Activated CD4-positive, alpha-beta T cell treated with anti-CD3 and anti-CD28 coated beads for 4 hours (primary cell): Measurements from ENCODE around the gene GCAT.

Source experiments
- DNase-seq, 2 donors: peaks; one replicate each; pipeline ENCODE4 v3.0.0-alpha.2; 2020

The GCAT gene

DNA sequence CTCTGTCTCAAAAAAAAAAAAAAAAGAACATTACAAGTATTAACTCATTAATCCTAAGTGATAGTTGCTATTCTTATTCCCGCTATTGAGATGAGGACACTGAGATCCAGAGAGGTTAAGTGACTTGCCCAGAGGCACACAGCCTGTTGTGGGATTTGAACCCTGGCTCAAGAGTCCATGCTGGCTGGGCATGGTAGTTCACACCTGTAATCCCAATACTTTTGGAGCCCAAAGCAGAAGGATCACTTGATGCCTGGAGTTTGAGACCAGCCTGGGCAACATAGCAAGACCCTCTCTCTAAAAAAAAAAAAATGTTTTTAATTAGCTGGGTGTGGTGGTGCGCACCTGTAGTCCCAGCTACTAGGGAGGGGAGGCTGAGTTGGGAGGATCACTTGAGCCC is 4.1 kb downstream of the GCAT start:
- DNase-seq = no peak

DNA sequence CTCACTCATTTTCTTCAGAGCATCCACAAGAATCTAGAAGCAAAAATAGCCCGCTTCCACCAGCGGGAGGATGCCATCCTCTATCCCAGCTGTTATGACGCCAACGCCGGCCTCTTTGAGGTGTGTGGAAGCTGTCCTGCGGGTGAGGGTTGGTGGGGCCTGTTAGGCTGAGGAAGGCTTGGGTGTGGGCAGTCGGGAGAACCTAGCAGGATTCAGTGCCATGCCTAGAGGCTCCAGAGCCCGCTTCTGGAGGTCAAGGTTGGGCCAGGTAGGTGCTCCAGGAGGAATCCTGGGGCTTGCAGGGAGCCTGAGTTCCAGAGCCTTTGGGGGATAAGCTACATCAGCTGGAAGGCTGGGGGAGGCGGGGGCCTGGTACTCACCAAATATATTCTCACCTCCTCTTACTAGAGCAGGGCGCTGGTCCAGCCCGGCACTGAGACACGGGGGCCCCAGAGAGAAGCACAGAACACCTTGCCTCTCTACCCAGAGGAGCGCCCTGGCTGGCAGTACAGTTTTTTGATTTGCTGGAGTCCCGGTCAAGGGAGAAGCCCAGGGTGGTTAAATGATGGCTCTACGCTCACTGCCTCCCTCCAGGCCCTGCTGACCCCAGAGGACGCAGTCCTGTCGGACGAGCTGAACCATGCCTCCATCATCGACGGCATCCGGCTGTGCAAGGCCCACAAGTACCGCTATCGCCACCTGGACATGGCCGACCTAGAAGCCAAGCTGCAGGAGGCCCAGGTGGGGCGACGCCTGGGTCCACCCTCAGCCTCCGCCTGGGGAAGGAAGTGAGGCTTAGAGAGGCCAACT is 5.3 kb downstream of the GCAT start:
- DNase-seq = no peak

DNA sequence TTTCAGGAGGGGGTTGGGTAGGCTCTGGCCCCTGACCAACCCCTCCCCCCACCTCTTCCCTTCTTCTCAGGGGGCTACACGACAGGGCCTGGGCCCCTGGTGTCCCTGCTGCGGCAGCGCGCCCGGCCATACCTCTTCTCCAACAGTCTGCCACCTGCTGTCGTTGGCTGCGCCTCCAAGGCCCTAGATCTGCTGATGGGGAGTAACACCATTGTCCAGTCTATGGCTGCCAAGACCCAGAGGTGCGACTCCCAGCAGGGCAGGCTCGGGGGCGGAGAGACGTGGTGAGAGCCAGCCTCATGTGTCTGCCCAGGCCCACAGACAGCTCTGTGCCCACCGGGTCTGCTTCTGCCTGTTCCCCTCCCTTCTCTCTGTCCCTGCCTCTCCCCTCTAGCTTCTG is 7.9 kb downstream of the GCAT start:
- no peak for DNase-seq

DNA sequence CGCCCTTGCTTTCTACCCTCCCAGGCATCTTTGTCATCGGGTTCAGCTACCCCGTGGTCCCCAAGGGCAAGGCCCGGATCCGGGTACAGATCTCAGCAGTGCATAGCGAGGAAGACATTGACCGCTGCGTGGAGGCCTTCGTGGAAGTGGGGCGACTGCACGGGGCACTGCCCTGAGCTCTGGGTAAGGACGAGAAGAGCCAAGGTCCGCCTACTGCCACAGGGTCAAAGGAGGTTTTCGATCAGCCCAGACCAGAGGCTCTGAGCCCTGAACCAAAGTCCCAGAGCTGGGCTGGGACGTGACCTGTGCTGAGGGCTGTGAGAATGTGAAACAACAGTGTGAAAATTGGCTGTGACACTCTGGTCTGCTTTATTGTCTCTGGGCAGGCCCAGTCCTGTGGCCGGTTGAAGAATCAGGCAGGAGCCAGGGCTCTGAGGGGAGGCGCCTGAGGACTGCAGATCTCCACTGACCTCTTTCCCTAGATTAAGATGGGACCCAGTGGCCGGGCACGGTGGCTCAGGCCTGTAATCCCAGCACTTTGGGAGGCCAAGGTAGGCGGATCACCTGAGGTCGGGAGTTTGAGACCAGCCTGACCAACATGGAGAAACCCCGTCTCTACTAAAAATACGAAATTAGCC is 8.9 kb downstream of the GCAT start:
- no peak for DNase-seq

DNA sequence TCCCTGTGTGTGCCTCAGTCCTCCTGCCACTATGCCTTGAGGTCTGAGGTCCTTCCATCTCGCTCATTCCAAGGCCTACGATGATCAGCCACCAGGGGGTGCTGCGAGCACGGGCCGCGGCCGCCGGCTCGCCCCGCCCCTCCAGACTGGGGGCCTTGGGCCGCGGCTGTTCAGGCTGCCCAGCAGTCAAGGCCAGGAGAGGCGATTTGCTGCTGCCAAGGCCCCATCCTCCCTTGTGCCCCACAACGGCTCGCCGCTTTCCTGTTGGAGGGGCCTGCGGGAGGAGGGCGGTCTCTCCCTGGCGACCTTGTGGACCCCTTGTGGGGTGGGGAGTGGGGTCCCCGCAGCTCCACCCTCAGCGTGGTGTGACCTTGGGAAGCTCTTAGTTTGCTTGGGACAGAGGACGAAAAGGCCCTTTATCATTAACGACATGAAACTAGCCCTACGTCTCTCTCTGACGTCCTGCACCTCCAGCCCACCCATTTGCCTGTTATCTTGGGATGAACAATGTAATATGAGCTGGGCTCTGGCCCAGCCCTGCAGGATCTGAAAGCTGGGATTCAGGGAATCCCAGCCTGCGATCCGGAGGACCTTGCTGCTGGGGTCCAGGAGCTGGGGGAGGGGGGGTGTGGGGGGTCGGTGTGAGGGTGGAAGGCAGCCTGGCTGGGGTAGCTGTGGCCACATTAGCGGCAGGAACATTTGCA is 10.1 kb downstream of the GCAT start:
- DNase-seq = peak; percentile 72 to 86

DNA sequence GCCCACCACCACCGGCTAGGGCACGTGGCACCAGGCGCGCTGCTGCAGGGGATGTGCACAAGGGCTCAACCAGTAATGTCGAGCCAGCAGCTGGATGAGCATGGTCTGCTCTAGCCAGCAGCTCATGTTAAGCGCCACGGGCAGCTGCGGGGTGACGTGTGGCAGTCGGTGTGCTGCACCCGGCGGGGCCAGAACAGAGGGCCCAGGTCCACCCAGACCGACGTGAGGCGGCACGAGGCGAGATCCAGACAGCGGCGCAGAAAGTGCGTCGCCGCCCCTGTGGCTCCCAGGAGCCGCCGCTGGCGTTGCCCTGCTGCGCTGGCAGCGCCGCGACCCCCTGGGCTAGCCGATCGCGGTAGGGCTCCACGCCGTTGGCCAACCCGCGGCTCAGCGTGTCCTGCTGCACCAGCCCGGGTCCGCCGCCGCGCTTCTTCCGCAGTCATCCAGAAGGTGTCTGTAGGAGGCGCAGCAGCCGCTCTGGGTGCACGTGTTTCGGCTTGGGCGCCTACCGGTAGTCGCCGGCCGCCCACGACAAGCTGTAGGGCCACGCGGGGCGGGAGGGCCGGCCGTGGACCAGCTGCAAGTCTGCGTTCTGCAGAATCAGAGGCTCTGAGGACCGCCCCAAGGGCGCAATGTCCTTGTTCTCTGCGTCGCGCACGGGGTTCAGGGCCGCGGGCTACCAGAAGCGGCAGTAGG is 10.8 kb downstream of the GCAT start:
- peak; percentile 58 to 67 for DNase-seq

DNA sequence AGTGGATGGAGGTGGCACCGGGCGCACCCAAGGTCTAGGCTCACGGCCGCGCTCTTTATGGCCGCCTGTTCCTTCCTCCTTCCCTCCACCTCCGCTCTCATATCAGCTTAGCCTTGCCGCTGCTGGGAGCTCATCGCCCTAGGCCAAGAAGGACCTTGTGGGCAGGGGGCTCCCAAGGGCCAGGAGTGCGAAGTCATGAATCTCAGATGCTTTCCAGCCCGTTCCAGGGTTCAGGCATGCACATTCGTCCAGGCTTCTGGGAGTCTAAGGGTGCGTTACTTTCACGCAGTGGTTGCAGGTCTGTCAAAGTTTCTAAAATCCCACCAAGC is 11.3 kb downstream of the GCAT start:
- DNase-seq = no peak

DNA sequence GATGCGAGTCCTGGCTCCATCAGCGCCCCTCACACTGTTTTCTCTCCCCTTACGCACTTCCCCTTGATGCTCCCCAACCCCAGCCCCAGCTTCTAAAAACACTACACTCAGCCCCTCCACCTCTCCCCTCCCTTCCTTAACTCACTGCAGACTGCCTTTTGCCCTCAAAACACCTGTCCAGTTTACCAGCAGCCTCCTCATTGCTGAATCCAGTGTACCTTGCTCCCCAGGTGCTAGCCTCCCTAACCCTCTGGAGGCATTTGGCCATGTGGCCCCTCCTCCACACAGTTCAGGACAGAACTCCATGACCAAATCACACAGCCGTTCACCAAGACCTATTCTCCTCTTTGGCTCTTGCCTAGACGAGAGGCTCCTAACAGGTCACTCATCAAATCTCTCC is 12.6 kb downstream of the GCAT start:
- no peak for DNase-seq

DNA sequence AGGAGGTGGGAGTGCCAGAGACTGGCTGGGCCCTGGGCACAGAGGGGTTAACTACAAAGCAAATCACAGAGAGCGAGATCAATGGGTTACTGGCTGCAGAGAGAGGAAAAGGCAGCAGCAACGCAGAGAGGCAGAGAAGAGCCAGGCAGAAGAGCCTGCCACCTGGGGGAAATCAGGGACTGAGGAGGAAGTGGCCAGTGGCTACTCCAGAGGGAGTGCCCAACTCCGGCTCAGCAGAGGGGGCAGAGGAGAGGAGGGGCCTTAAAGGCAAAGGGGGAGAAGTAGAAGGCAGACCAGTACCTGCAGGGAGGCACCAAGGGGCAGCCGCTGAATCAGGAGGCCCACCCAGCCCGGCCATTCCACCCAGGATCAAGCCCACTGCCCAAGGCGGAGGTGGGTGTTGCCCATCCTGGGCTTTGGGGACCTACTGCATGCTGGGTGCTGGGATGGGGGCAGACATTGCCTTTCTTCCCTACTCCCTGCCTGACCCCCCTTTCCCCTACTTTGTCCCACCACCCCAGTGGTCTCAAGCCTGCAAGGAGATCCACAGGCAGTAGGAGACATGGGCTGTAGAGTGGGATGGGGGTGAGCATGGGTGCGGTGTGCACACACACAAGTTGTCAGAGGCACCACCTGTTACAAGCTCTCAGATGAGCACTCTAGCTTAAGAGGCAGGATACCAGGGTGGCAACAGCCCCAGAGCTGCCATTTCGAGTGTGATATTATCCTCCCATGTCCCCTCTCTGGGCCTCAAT is 14.5 kb downstream of the GCAT start:
- no peak for DNase-seq

DNA sequence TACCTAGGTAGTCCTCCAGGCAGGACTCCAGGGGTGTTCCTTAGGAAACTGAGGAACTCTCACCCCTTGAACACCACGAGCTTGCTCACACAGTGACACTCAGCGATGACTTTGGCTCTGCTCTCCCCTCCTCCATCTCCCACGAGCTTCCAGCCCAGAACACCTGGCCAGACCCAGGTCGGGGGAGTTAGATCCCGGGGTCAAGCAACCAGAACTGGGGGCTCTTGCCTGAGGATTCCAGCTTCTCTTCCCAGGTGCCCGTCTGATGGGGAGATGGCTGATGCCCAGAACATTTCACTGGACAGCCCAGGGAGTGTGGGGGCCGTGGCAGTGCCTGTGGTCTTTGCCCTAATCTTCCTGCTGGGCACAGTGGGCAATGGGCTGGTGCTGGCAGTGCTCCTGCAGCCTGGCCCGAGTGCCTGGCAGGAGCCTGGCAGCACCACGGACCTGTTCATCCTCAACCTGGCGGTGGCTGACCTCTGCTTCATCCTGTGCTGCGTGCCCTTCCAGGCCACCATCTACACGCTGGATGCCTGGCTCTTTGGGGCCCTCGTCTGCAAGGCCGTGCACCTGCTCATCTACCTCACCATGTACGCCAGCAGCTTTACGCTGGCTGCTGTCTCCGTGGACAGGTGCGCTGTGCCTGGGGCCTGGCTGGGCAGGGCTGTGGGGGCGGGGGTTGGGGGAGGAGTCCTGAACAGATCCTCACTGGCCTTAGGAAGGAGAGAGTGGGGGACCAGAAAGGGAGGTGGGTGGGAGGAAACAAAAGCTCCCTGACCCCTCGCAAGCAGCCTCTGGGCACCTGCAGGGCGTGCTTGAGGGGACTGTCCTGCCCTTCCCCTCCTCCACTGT is 15.6 kb downstream of the GCAT start, which contains the start of gene GALR3:
Gene GALR3, plus strand, starts transcription at position 249 of the 852 bp plus-strand sequence. Its CDS starts 25 bp downstream, at position 274.
- no peak for DNase-seq

DNA sequence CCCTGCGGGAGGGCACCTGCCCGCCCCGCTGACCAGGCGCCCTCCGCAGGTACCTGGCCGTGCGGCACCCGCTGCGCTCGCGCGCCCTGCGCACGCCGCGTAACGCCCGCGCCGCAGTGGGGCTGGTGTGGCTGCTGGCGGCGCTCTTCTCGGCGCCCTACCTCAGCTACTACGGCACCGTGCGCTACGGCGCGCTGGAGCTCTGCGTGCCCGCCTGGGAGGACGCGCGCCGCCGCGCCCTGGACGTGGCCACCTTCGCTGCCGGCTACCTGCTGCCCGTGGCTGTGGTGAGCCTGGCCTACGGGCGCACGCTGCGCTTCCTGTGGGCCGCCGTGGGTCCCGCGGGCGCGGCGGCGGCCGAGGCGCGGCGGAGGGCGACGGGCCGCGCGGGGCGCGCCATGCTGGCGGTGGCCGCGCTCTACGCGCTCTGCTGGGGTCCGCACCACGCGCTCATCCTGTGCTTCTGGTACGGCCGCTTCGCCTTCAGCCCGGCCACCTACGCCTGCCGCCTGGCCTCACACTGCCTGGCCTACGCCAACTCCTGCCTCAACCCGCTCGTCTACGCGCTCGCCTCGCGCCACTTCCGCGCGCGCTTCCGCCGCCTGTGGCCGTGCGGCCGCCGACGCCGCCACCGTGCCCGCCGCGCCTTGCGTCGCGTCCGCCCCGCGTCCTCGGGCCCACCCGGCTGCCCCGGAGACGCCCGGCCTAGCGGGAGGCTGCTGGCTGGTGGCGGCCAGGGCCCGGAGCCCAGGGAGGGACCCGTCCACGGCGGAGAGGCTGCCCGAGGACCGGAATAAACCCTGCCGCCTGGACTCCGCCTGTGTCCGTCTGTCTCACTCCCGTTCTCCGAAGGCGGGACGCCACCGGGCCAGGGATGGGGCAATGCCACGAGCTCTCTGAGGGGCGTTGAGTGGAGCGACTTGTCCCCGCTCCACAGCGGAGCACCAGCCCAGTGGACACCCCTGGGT is 17.2 kb downstream of the GCAT start:
- DNase-seq = no peak

DNA sequence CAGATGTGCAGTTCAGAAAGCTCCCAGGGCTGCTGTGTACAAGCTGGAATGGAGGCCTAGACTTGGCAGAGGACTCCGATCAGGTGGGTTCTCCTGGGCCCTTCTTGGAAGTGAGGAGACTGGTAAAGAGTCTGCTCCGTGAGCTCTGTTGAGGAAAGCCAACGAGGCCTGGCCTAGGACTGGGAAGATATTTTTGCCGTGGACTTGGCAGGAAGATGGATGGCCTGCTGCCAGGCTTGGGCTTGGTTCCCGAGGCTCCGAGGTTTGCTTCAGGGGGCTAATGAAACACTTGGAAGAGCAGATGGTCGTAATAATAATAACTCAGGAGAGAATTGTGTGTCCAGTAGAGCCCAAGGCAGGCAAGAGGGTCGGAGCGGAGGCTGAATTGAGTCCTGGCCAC is 19.3 kb downstream of the GCAT start:
- no peak for DNase-seq

DNA sequence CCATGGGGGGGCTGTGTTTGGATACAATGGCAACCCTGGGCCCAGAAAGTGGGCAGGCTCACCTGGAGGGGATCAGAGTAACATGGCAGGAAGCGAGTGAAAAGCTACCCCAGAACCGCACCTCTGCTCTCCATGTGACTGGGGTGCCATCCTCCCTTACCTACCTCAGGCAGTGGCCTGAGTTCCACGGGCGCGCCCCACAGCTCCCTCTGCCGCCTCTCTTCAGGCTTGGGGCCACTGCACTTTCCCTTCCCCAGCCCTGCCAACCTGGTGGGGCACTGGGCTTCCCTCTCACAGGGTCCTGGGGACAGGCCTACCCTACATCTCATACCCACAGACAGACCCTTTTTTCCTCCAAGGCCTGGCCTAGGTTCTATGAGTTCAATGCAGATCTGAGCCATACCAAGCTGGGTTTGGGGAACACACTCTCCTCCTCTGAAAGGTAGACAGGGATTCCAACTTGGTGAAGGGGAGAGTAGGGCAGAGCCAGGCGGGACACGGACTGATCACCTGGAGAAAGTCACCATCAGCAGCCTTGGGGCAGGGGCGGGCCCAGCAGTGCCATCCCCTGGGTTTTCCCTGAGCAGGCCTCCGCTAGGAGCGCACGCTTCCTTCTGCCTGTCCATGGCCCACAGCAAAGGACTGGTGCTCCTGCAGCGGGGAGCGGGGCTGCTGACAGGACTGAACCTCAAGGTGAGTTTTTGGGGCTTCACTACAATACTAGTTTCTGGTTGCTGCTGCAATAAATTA is 22.5 kb downstream of the GCAT start:
- DNase-seq = no peak

DNA sequence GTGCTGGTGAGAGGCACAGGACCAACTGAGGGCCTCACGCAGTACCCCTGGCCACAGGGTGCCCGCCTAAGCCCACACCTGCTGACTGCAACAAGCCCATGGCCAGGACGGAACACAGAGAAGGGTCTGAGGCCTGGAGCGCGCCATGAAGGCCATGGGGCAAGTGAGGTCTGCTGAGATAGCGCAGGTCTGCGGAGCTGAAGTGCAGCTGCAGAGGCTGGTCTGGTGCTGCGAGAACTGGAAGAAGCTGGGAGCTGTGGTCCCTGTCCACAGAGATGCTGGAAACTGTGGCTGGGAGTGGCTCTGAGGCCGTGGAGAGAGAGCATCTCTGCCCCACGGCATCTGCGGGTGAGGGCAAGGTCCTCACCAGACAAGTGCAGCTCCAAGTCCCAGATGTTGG is 23.7 kb downstream of the GCAT start:
- no peak for DNase-seq

DNA sequence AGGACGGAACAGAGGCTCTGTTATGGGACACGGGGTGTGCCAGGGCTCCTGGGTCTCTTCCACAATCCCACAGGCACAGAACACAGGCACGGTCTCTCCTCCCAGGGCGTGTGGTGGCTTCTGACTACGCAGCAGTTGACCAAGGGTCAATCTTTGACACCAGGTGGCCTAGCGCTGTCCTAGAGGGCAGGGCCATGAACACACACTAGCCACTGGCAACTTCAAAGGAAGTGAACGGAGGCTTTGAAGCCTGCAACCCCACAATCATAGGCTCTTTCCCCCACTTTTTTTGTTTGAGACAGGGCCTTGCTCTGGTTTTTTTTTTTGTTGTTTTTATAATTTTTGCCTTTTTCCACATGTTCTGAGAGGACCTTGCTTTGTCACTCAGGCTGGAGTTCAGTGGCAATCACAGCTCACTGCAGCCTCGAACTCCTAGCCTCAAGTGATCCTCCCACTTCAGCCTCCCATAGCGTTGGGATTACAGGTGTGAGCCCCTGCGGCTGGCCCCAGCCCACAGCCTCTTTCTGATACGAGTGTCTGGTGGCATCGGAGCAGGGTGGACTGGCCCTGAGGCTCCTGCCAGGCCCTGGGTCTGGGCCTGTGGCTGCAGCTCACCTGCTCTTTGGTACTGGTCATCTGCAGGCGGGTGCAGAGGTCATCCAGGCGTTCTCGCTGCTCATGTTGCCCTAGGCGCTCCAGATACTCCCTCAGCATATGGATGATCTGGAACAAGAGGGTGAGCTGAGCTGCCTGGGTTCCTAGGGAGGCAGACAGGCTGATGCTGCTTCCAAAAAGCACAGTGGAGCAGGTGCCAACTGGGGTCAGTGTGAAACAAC is 24.5 kb downstream of the GCAT start:
- DNase-seq = no peak

DNA sequence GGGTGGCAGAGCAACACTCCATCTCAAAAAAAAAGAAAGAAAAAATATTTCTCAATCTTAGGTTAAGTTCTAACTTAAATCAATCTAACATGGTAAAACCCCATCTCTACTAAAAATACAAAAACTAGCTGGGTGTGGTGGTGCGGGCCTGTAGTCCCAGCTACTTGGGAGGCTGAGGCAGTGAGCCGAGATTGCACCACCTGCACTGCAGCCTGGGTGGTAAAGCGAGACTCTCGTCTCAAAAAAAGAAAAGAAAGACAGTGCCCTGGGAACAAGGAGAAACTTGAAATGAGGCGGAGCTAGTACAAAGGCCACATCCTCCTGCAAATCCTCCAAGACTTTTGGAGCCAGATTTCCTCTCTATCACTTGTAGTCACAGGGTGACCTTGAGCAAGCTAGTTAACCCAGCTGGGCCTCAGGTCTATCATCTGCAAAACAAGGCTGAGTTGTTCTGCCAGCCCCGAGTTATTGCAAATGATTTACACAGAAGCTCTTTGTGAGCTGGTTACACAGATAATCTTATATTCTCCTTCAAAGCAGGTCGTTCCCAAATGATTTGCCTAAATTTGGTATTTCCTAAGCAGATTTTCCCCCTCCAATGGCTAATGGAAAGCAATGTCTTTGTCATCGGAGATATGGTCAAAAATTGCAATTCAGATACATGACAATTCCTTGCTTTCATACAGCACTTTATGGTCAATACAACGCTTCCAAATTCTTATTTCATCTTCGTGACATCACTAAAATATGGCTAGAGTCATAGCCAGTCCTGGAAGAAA is 34.5 kb downstream of the GCAT start:
- no peak for DNase-seq

DNA sequence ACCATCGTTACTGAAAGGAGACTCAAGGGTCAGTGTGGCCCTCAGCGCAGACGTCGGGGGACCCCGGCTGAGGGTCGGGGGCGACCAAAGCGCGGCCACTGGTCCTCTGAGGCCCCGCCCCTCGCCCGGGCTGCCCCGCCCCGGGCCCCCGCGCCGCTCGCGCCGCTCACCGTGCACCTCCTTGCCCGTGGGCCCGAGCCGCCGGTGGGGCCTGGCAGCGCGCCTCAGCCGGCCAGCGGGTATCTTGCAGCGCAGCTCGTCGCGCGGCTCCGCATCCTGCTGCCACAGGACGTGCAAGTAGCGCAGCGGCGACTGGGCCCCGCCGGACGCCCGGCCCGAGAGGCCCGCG is 36.0 kb downstream of the GCAT start:
- peak in 1 of 2 donors; percentile 18 for DNase-seq

DNA sequence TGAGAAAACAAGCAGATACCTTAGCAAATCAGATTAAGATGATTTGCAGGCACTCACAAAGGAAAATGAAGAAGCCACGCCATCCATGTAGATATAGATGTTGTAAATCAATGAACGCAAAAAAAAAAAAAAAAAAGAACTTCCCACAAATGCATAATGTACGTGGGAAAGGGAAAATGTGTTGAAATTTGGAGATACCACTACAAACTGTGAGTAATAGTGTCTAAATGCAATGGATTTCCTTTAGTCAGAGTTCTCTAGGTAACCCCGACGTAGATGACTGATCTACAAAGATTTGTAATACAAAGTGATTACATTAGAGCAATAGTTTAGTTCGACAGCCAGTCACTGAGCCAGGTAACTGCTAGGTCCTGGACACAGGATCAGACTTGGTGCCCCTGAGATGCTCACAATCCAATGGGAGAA is 37.2 kb downstream of the GCAT start:
- no peak for DNase-seq
